ENCODE results near the gene CDYL.
"Not testable (repeated sequence)": the region's sequence is repeated elsewhere in the genome, so short reads cannot be mapped to it uniquely, and the experiment has no call there.

Gene CDYL

DNA sequence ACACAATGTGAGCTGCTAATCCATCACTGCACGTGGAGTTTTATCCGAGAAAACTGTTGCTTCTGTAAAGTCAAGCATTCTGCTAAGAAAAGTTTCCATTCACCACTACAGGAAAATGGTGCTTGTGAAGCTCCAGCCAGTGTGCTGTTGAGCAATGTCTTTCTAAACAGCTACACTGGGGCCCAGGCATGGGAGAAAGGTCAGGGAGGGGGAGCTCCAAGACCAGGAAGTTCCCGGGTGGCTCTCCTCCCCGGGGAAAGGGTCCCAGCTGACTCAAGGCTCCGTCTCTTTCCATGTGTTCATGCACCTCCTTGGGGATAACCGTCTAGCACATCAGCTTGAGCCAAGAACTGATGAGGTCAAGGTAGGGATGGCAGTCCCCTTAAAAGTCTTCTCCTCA, 207.1 kb downstream of the CDYL start:
- no peak for DNase-seq (ENCODE audit: low read depth in 2 of 3, low spot score in 1 of 3)

DNA sequence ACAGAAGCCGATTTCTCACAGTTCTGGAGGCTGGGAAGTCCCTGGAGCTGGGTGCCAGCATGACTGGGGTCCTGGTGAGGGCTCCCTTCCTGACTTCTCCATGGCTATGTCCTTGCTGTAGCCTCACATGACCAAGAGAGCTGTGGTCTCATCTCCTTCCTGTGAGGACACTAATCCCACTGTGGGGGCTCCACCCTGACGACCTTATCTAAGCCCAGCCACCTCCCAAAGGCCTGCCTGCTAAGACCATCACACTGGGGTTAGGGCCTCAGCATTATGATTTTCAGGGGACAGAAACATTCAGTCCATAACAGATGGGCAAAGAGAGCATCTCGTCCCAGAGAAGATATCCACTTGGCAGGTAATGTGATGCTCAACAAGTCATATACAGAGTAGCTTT, 210.8 kb downstream of the CDYL start:
- no peak for DNase-seq (ENCODE audit: low read depth in 2 of 3, low spot score in 1 of 3)

DNA sequence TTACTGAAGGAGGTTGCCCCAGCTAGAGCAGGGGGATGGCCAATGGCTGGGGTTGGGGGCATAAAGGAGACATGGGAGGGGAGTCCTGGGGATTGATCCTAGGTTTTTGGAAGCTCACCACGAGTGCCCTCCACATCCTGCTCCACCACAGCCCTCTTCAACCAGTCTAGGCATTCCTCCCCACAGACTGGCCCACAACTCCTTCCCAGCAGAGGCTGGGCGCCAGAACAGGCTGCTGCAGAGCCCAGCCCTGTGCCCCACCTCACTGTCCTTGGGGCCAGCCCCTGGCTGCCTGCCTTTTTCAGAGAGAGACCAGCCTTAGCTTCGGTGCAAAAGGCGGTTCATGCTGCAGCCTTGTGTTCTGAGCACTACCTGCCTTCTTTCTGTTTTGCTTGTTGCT, 211.2 kb downstream of the CDYL start:
- DNase-seq (ENCODE audit: low read depth in 2 of 3, low spot score in 1 of 3) = no peak

DNA sequence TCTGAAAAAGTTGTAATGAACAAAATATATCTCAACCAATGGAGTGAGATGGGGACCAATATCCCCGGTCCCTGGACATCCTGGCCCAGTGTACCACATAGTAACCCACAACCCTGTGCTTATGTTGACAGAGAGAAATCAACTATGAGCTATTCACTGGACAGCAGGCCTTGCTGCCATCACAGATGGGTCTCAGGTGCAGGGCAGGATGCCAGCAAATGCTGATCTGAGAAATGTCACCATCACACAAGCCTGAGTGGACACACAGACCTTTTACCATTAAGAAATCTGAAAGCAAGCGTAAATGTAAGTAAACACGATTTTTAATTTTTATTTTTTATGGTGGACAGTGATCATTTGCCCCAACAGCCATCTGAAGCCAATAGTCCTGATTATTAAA, 218.5 kb downstream of the CDYL start:
- no peak for DNase-seq (ENCODE audit: low read depth in 2 of 3, low spot score in 1 of 3)

DNA sequence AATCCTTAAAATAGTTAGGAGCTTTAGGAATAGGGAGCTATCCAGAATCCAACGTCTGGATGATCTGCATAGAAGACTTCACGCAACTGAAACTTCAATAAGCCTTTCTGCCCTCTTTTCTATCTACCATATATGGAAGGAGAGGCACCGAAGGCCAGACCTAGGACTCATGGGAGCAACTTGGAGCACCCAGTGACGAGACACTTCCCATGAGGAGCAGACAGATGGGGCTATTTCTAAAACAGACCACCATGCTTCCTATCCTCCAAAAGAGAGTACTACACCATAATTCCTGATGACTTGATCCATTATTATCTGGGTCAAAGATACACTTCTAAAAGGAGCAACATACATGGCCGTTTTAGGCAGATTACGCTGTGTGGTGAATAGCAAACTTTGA, 221.7 kb downstream of the CDYL start:
- no peak for DNase-seq (ENCODE audit: low read depth in 2 of 3, low spot score in 1 of 3)

DNA sequence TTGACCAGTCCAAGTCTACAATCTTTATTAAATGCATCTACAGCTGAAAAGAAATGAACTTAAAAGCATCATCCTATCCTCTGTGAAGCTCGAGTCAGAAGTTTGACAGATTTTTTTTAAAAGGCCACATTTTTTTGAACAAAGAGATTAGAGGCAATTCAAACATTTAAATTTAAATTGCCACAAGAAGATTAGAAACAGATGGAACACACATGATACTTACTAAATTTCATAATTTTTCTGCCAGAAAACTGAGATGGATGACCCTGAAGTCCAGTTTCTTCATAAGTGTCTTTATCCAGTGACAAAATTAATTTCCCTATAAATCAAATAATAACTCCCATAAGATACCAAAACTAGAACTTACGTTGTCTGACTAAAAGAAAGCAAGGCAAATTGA, 223.4 kb downstream of the CDYL start:
- DNase-seq (ENCODE audit: low read depth in 2 of 3, low spot score in 1 of 3) = no peak

DNA sequence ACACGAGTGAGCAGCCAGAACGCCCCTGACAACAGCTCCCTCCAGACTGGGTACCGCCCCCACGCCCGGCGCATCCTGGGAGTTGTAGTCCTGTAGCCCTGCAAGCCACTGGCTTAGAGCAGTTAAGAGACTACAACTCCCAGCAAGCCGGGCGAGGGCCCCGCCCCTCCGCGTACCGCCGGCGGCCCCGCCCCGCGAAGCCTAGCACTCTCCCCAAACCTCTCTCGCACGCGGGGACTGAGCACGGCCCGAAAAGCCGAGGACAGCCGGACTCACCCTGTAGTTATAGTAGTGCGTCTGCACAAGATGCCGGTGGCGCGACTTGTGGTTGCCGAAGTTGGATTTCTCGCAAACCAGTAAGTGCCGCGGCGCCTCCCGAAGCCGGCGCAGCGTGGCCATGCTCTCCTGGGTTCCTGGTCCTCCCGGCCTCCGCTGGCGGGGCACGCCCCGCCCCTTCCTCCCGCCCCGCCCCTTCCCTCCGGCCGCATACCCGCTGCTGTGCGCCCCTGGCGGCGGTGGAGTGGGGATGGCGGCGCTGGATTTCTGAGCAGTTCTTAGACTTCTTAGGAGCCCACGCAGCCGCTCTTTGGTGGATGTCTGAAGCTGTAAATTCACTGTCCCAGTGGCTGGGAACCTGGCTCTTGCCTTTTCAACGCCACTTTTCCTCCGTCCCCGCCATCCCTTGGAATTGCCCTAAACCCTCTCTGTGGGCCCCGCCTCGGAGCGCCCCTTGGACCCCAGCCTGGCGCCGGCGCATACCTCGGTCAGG, 227.6 kb downstream of the CDYL start, which contains the start of gene RPP40:
Gene RPP40 (minus strand): TSS at position 434 of the 769 bp plus-strand sequence. CDS start 35 bp downstream, at position 399.
- DNase-seq (ENCODE audit: low read depth in 2 of 3, low spot score in 1 of 3) = peak; percentile 97 to 99 (median 98)

DNA sequence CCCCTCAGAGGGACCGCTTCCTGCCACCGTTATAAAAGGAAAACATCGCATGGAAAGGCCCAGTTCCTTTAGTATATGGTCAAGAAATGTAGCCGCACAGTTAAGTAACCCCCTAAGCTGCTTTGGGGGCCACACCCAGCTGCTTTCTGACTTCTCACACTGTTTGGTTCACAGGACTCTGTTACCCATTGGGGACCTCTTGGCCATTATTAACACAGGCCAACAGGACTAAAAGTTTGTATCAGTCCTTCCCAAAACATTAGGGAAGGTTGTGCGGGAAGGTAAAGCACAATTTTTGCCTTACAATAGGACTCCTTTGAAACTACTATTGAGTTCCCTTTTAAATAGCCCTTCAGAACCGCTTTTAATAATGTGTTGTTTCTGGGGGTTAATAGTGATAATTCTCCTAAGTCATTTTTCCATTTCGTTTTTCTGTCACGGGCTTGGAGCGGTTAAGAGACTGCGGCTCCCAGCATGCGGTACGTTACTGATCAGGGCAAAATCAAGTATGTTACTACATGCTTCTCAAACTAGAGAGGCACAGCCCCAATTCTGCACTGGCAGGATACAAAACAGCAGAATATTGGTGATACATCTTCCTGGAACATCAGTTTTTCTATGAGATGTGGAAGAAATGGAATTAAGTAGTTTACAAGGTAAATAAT, 228.3 kb downstream of the CDYL start:
- DNase-seq (ENCODE audit: low read depth in 2 of 3, low spot score in 1 of 3) = no peak

DNA sequence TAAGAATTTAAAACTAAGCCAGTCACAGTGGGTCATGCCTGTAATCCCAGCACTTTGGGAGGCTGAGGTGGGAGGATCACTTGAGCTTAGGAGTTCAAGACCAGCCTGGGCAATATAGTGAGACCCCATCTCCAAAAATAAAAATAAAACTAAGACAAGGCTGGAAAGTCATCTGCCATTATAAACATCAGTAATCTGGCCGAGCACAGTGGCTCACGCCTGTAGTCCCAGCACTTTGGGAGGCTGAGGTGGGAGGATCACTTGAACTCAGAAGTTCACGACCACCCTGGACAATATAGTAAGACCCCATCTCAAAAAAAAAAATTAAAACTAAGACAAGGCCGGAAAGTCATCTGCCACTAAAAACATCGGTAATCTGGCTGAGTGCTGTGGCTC, 228.8 kb downstream of the CDYL start:
- not testable (repeated sequence) for DNase-seq (ENCODE audit: low read depth in 2 of 3, low spot score in 1 of 3)
